K562 (cell line): ENCODE data around the gene PLP2. TPM values are rescaled to one million over a fixed set of nuclear protein-coding genes. Genes with fewer than 3 reads are reported as not detected.

Experiments used
- CCNT2 ChIP-seq: IDR thresholded peaks from 2 replicates; pipeline ENCODE4 v1.6.1; 2011; ENCODE audit warnings: borderline replicate concordance, low read depth, mild to moderate bottlenecking, moderate library complexity, mixed read lengths, low read length; ENCODE audit not compliant: insufficient read length; ENCODE audit errors: extremely low read depth
- CTCFL ChIP-seq: IDR thresholded peaks from 2 replicates; pipeline ENCODE4 v1.6.1; 2011; ENCODE audit warnings: borderline replicate concordance, low read depth, mild to moderate bottlenecking, moderate library complexity, low read length; ENCODE audit not compliant: insufficient read depth, poor library complexity, severe bottlenecking
- DLX4 ChIP-seq: fragments of 250-450 bp; sonication (Bioruptor Pico); IDR thresholded peaks from 2 replicates; pipeline ENCODE4 v1.6.1; 2021; ENCODE audit warnings: mild to moderate bottlenecking
- ETV6 ChIP-seq, 3 experiments: fragments of 150-350 bp in 1 of 3; sonication (generic) in 1 of 3; formaldehyde crosslinking in 1 of 3; IDR thresholded peaks; 2 replicates each; pipeline versions ENCODE4 v1.6.1 to v1.8.0; 2014 to 2022; ENCODE audit warnings: borderline replicate concordance in 2 of 3, low read depth in 2 of 3, antibody characterized with exemption in 1 of 3, low read length in 1 of 3, mild to moderate bottlenecking in 1 of 3, missing genetic modification reagents in 1 of 3
- FOXK1 ChIP-seq: sonication (generic); formaldehyde crosslinking; IDR thresholded peaks from 2 replicates; pipeline ENCODE4 v1.8.0; 2022; ENCODE audit warnings: missing genetic modification reagents, mild to moderate bottlenecking, borderline replicate concordance
- FUS ChIP-seq: fragments of 200-400 bp; formaldehyde crosslinking; optimal IDR thresholded peaks from 2 replicates; pipeline ENCODE3; 2017; ENCODE audit warnings: low read depth, low read length
- HNRNPLL ChIP-seq: fragments of 200-400 bp; formaldehyde crosslinking; IDR thresholded peaks from 2 replicates; pipeline ENCODE4 v1.6.1; 2017; ENCODE audit warnings: low read length, low read depth, mild to moderate bottlenecking; ENCODE audit not compliant: poor library complexity, severe bottlenecking
- ILK ChIP-seq: fragments of 450-650 bp; IDR thresholded peaks from 2 replicates; pipeline ENCODE4 v1.6.1; 2016; ENCODE audit warnings: missing genetic modification characterization, low read depth, mild to moderate bottlenecking, missing compliant biosample characterization, moderate library complexity, borderline replicate concordance
- KLF13 ChIP-seq: fragments of 450-650 bp; IDR thresholded peaks from 2 replicates; pipeline ENCODE4 v1.6.1; 2016; ENCODE audit warnings: missing genetic modification characterization, low read depth, mild to moderate bottlenecking, missing compliant biosample characterization, moderate library complexity, borderline replicate concordance
- NFIC ChIP-seq: fragments of 450-650 bp; IDR thresholded peaks from 2 replicates; pipeline ENCODE4 v1.6.1; 2017; ENCODE audit warnings: mild to moderate bottlenecking, inconsistent platforms
- PHF21A ChIP-seq: fragments of 450-650 bp; IDR thresholded peaks from 2 replicates; pipeline ENCODE4 v1.6.1; 2017; ENCODE audit warnings: low read depth, borderline replicate concordance
- PTTG1 ChIP-seq: fragments of 450-650 bp; IDR thresholded peaks from 2 replicates; pipeline ENCODE4 v1.6.1; 2016; ENCODE audit warnings: low read depth, mild to moderate bottlenecking, missing genetic modification characterization, missing compliant biosample characterization
- RBM15 ChIP-seq: fragments of 200-400 bp; formaldehyde crosslinking; IDR thresholded peaks from 2 replicates; pipeline ENCODE4 v1.6.1; 2018; ENCODE audit warnings: mild to moderate bottlenecking, low read length, moderate library complexity; ENCODE audit not compliant: insufficient read depth
- RNF2 ChIP-seq: sonication (generic); IDR thresholded peaks from 2 replicates; pipeline ENCODE4 v1.6.1; 2016
- RUNX1 ChIP-seq: sonication (generic); IDR thresholded peaks from 2 replicates; pipeline ENCODE4 v1.6.1; 2016; ENCODE audit warnings: antibody characterized with exemption, low read depth
- ZNF324 ChIP-seq: fragments of 250-450 bp; sonication (Bioruptor Pico); IDR thresholded peaks from 2 replicates; pipeline ENCODE4 v1.4.0; 2020; ENCODE audit warnings: mild to moderate bottlenecking
- ZSCAN29 ChIP-seq: fragments of 450-650 bp; IDR thresholded peaks from 2 replicates; pipeline ENCODE4 v1.6.1; 2017
- ZZZ3 ChIP-seq: fragments of 450-650 bp; IDR thresholded peaks from 2 replicates; pipeline ENCODE4 v1.6.1; 2016; ENCODE audit warnings: antibody characterized with exemption, mild to moderate bottlenecking, moderate library complexity
- polyA plus RNA-seq, 8 experiments: library from polyadenylated mRNA; depleted of rRNA in 4 of 8; stranded (reverse) in 5 of 8; unstranded in 3 of 8; fragments of >200 nt; fragmentation: Nextera tagmentation in 2 of 8; fragmentation: Illumina TruSeq in 1 of 8; extraction: Ambion mirVana in 2 of 8; extraction: Trizol in 1 of 8; gene quantifications; 2 replicates each; pipeline versions ENCODE4 v1.2.1 to v1.2.3, GENCODE V29; 2011 to 2014; ENCODE audit warnings: inconsistent platforms in 1 of 8, missing spikeins in 1 of 8
- total RNA-seq, 7 experiments: library from RNA; depleted of rRNA in 6 of 7; stranded (reverse); fragments of >200 nt in 6 of 7; fragmentation: Illumina TruSeq in 2 of 7; extraction: Trizol in 2 of 7; gene quantifications; 2 replicates each; pipeline versions ENCODE4 v1.2.1 to v1.2.3, GENCODE V29; 2011 to 2021; ENCODE audit warnings: low replicate concordance in 1 of 7
- TF ChIP-seq, protein P1 (sequence below): fragments of 250-450 bp; sonication (Bioruptor Pico); IDR thresholded peaks from 2 replicates; pipeline ENCODE4 v1.5.0; 2021; ENCODE audit warnings: mild to moderate bottlenecking, moderate library complexity
- TF ChIP-seq, protein P2 (sequence below): fragments of 250-450 bp; sonication (Bioruptor Pico); IDR thresholded peaks from 2 replicates; pipeline ENCODE4 v1.8.0; 2021; ENCODE audit warnings: moderate library complexity, mild to moderate bottlenecking, inconsistent platforms

The PLP2 gene
- total and polyA plus RNA-seq, 9 of the 15 experiments (the other 6 are each of a cell fraction or from before 2014, with no cell fraction given) = 34.7 to 236 (median 112) TPM

DNA sequence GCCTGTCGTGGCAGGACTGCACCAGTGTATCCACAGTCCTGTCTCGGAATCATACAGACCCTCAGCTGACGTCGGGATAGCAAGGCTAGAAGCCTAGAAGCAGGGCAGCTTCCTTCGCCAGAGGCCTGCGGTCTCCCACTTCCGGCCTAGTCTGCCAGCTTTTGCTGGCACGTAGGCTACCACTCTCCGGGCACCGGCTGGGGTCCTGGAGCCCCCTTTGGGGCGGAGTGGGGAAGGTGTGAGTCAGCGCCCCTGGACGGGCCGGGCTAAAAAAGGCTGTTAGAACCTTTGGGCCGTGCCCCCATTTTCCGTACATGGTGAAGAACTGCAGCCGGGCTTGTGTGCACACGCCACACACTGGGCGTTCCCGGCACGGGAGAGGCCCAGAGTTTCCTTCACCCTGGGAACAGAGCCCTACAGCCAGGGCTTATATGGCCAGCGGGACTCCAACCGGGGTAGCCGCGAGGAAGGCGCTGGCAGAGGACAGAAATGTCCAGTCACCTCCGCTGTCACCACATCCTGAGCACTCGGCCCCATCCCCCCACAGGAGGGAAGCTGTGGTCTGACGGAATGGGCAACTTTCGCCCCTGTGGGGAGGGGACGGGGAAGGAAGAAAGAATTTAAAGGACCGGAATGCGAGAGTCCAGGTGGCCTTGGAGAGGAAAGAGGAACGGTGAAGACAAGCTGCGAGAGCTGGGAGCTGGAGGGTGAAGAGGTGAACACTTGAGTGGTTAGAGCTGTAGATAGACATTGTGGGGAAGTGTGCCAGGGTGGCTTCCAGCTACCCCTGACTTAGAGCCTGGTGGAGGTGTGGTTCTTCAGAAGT lies 4.6 kb upstream of the PLP2 start (continued):
- TF ChIP-seq, protein P1, sequence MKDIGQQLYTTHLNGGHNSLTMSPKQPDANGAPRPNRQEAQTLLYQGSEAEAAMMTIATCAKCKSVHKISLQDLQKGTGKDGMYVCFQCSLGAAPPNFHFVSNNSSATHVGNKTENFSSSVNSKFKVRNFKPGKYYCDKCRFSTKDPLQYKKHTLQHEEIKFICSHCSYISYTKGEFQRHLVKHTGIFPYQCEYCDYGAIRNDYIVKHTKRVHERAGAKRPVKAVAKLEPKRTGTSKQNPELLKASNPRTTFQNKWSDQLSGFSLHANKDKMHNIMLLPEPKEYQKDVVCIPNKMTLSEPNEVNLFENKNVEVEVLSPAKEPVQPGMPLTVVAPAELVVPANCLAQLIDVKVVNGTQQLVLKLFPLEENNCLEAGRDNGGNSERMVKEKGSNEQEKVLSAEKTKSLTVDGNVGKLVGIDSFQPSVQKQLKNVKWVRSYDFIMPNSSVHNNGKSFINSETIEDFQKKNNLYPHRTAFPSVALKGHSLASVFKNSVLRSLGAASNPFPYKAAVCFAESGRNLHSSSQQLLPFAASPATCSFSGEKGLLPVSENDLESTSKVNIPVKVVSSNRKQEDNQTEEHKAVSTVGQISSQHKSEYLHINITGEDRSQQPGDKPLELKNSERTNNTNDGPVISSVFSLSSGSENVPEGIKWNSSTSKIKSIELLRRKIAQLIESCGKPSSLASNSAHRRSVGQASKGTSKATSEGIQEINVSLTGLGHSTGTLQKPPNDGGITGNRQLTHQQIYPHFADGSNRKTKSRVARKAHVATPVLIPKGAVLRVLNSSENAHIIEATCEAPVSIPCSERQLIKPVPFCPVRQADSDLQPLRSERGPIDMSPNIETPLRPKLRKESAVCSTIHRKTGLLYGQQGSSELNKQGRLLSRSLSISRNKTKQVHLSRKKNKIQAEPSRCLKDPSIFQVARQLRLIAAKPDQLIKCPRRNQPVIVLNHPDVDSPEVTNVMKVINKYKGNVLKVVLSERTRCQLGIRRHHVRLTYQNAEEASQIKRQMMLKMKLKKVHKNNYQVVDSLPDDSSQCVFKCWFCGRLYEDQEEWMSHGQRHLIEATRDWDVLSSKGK (CRISPR knock-in tag) = no peak
- peak in 1 of 2 experiments; percentile 63; a peak in 1 of 4 replicates for TF ChIP-seq ETV6 (IDR thresholded peaks at IDR 0.05; ENCODE audit: borderline replicate concordance in 1 of 2, low read depth in 2 of 2, low read length in 1 of 2)
- TF ChIP-seq ETV6 (CRISPR knock-in tag; IDR thresholded peaks at IDR 0.05; ENCODE audit: borderline replicate concordance) = no peak
- no peak for TF ChIP-seq KLF13
- no peak for TF ChIP-seq ZNF324 (CRISPR knock-in tag)
- no peak for TF ChIP-seq RBM15
- TF ChIP-seq PTTG1 (tag) = no peak
- TF ChIP-seq FOXK1 = no peak
- TF ChIP-seq, protein P2, sequence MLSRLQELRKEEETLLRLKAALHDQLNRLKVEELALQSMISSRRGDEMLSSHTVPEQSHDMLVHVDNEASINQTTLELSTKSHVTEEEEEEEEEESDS (CRISPR knock-in tag) = no peak
- TF ChIP-seq RNF2 = peak; percentile 99
- no peak for TF ChIP-seq HNRNPLL
- TF ChIP-seq NFIC = no peak
- TF ChIP-seq DLX4 (CRISPR knock-in tag) = no peak
- TF ChIP-seq CTCFL = no peak
- TF ChIP-seq ZSCAN29 = no peak
- TF ChIP-seq ZZZ3 = no peak
- TF ChIP-seq FUS = no peak
- TF ChIP-seq PHF21A = no peak
- TF ChIP-seq RUNX1 = 0 out of 2 replicates have a peak, but pooled peaks have one; percentile 65
- no peak for TF ChIP-seq ILK (tag)
- peak; percentile 23 for TF ChIP-seq CCNT2
